GM12878 (cell line): ENCODE results near the gene NELFB. TPM values are rescaled to one million over a fixed set of nuclear protein-coding genes. Genes with fewer than 3 reads are reported as not detected.

Experiments
- ATAC-seq: fragments of 200-7000 bp; cut with Tn5 transposase; 3 replicates; pipeline ENCODE4 v1.9.1; 2020; ENCODE audit warnings: mild to moderate bottlenecking, moderate library complexity
- BruUV-seq: library from RNA; stranded (reverse); fragments of 400-500 nt; replicated peaks from 2 replicates; lab custom pipeline; 2021; lab: Mats Ljungman, UMichigan
- CTCF ChIA-PET: fragments of 300-600 bp; sonication (Branson Sonifier 250); formaldehyde crosslinking; extraction: SDS; loops from one replicate; lab custom pipeline; 2021; ENCODE audit warnings: inconsistent platforms; lab: Yijun Ruan, JAX
- POLR2A ChIA-PET: fragments of 350-600 bp; formaldehyde crosslinking; extraction: SDS; loops from one replicate; lab custom pipeline; 2021; ENCODE audit warnings: inconsistent platforms; lab: Charles Lee
- RAD21 ChIA-PET: fragments of 300-600 bp; sonication (Branson Sonifier 250); formaldehyde crosslinking; loops from one replicate; lab custom pipeline; 2023; ENCODE audit warnings: antibody characterized with exemption; ENCODE audit not compliant: unreplicated experiment; lab: Charles Lee
- SMC1A ChIA-PET: fragments of 300-600 bp; sonication (Branson Sonifier 250); formaldehyde crosslinking; loops from one replicate; lab custom pipeline; 2023; ENCODE audit not compliant: unreplicated experiment, uncharacterized antibody; lab: Charles Lee
- DNase-seq: peaks from one replicate; pipeline ENCODE4 v3.0.0-alpha.2; 2011; ENCODE audit warnings: low read depth, low spot score
- FAIRE-seq: peaks from 3 replicates; lab custom pipeline; 2011; peaks lifted over from hg19 to GRCh38; lab: Jason Lieb, UNC
- H2AFZ ChIP-seq: 2 replicates; pipeline ENCODE4 v1.6.0; 2011; ENCODE audit warnings: low read depth, low read length, control low read depth; ENCODE audit not compliant: control insufficient read depth
- H3K27ac ChIP-seq: 2 replicates; pipeline ENCODE4 v1.5.1; 2011; ENCODE audit warnings: control low read depth; ENCODE audit not compliant: control insufficient read depth, insufficient read depth
- H3K27me3 ChIP-seq, 2 experiments: replicated peaks in 1 of 2; 2 replicates each; pipeline versions ENCODE4 v1.6.0 to v1.6.1; 2011; ENCODE audit warnings: low read length in 1 of 2; ENCODE audit not compliant: control insufficient read depth in 2 of 2, insufficient read depth in 2 of 2
- H3K36me3 ChIP-seq, 2 experiments: 2 replicates each; pipeline ENCODE4 v1.5.1; 2011; ENCODE audit warnings: low read length in 1 of 2; ENCODE audit not compliant: control insufficient read depth in 2 of 2, insufficient read depth in 2 of 2
- H3K4me1 ChIP-seq: 2 replicates; pipeline ENCODE4 v1.6.1; 2011; ENCODE audit warnings: mild to moderate bottlenecking, low read length, moderate library complexity, mixed read lengths; ENCODE audit not compliant: control insufficient read depth, insufficient read depth
- H3K4me2 ChIP-seq: 2 replicates; pipeline ENCODE4 v1.6.0; 2011; ENCODE audit warnings: control low read depth; ENCODE audit not compliant: control insufficient read depth, insufficient read depth
- H3K4me3 ChIP-seq: fragments of 200-600 bp; sonication (generic); 2 replicates; pipeline ENCODE4 v1.5.1; 2016
- H3K79me2 ChIP-seq: 2 replicates; pipeline ENCODE4 v1.6.0; 2011; ENCODE audit warnings: low read length; ENCODE audit not compliant: control insufficient read depth, insufficient read depth
- H3K9ac ChIP-seq: 2 replicates; pipeline ENCODE4 v1.8.0; 2011; ENCODE audit warnings: low read length, control low read depth, mixed read lengths; ENCODE audit not compliant: control insufficient read depth, insufficient read depth
- H3K9me3 ChIP-seq: replicated peaks from 3 replicates; pipeline ENCODE4 v1.5.1; 2011; ENCODE audit warnings: mild to moderate bottlenecking, low read length; ENCODE audit not compliant: control insufficient read depth, insufficient read depth
- H4K20me1 ChIP-seq: 2 replicates; pipeline ENCODE4 v1.6.0; 2011; ENCODE audit not compliant: control insufficient read depth, insufficient read depth
- CBX5 ChIP-seq: sonication (generic); IDR thresholded peaks from 2 replicates; pipeline ENCODE4 v1.6.1; 2016; ENCODE audit warnings: low read depth, moderate library complexity, mild to moderate bottlenecking, inconsistent platforms
- MEF2B ChIP-seq: fragments of 450-650 bp; IDR thresholded peaks from 2 replicates; pipeline ENCODE4 v1.6.1; 2018; ENCODE audit warnings: mild to moderate bottlenecking, moderate library complexity; ENCODE audit not compliant: partially characterized antibody, poor library complexity, severe bottlenecking
- NR2F1 ChIP-seq: fragments of 450-650 bp; conservative IDR thresholded peaks from 2 replicates; pipeline ENCODE4 v1.6.1; 2017; ENCODE audit warnings: mild to moderate bottlenecking
- SMARCA5 ChIP-seq: fragments of 450-650 bp; IDR thresholded peaks from 2 replicates; pipeline ENCODE4 v1.6.1; 2017; ENCODE audit warnings: mild to moderate bottlenecking
- SPI1 ChIP-seq: IDR thresholded peaks from 2 replicates; pipeline ENCODE4 v1.6.1; 2011; ENCODE audit warnings: low read depth, mild to moderate bottlenecking, low read length, moderate library complexity, borderline replicate concordance; ENCODE audit not compliant: insufficient read depth
- WGBS: methylation state at CpG from one replicate; pipeline ENCODE4 v1.1.6; 2016; ENCODE audit warnings: low lambda C conversion rate; ENCODE audit not compliant: insufficient replicate concordance, insufficient coverage; ENCODE audit errors: missing lambda C conversion rate; 5-methylcytosine and 5-hydroxymethylcytosine counted together
- in situ Hi-C: fragments of 300-500 bp; cut with MboI; formaldehyde crosslinking; loops from 9 replicates; pipeline ENCODE4 v1.14.3; 2018; ENCODE audit warnings: mixed read lengths
- intact Hi-C: fragments of 100-400 bp; cut with micrococcal nuclease; formaldehyde crosslinking; loops from one replicate; pipeline ENCODE4 v1.14.2; 2022; ENCODE audit not compliant: unreplicated experiment
- polyA plus RNA-seq, 11 experiments: library from polyadenylated mRNA; depleted of rRNA in 4 of 11; unstranded in 6 of 11; stranded (reverse) in 5 of 11; fragments of >200 nt; fragmentation: Nextera tagmentation in 4 of 11; fragmentation: Illumina TruSeq in 1 of 11; extraction: Ambion mirVana in 4 of 11; extraction: Trizol in 1 of 11; gene quantifications; 1 replicate in 1 of 11; 2 replicates in 10 of 11; pipeline versions ENCODE4 v1.2.1 to v1.2.3, GENCODE V29; 2011 to 2016; ENCODE audit warnings: inconsistent platforms in 2 of 11, missing spikeins in 2 of 11, low read depth in 1 of 11
- total RNA-seq, 4 experiments: library from RNA; depleted of rRNA in 3 of 4; stranded (reverse); fragments of >200 nt in 3 of 4; fragmentation: Illumina TruSeq in 1 of 4; extraction: Trizol in 1 of 4; gene quantifications; 2 replicates each; pipeline versions ENCODE4 v1.2.1 to v1.2.3, GENCODE V29; 2013 to 2021
- TF ChIP-seq, protein P1 (sequence below): IDR thresholded peaks from 2 replicates; pipeline ENCODE4 v1.6.1; 2012; ENCODE audit warnings: low read length, inconsistent platforms
- TF ChIP-seq, protein P2 (sequence below): IDR thresholded peaks from 2 replicates; pipeline ENCODE4 v1.6.1; 2011; ENCODE audit warnings: mild to moderate bottlenecking, low read depth, low read length, moderate library complexity; ENCODE audit not compliant: insufficient replicate concordance
- TF ChIP-seq, protein P3 (sequence below): fragments of 450-650 bp; IDR thresholded peaks from 2 replicates; pipeline ENCODE4 v1.6.1; 2016; ENCODE audit warnings: mild to moderate bottlenecking
- TF ChIP-seq, protein P4 (sequence below): IDR thresholded peaks from 2 replicates; pipeline ENCODE4 v1.6.1; 2011; ENCODE audit warnings: borderline replicate concordance, low read depth, mild to moderate bottlenecking, moderate library complexity, low read length; ENCODE audit not compliant: insufficient read depth, poor library complexity, severe bottlenecking
- TF ChIP-seq, protein P5 (sequence below): fragments of 450-650 bp; IDR thresholded peaks from 2 replicates; pipeline ENCODE4 v1.6.1; 2017; ENCODE audit warnings: mild to moderate bottlenecking, moderate library complexity

The NELFB gene
- total and polyA plus RNA-seq, 10 of the 15 experiments (the other 5 are each of a cell fraction or from before 2014, with no cell fraction given), result 0.19 to 63.4 (median 30.9) TPM

DNA sequence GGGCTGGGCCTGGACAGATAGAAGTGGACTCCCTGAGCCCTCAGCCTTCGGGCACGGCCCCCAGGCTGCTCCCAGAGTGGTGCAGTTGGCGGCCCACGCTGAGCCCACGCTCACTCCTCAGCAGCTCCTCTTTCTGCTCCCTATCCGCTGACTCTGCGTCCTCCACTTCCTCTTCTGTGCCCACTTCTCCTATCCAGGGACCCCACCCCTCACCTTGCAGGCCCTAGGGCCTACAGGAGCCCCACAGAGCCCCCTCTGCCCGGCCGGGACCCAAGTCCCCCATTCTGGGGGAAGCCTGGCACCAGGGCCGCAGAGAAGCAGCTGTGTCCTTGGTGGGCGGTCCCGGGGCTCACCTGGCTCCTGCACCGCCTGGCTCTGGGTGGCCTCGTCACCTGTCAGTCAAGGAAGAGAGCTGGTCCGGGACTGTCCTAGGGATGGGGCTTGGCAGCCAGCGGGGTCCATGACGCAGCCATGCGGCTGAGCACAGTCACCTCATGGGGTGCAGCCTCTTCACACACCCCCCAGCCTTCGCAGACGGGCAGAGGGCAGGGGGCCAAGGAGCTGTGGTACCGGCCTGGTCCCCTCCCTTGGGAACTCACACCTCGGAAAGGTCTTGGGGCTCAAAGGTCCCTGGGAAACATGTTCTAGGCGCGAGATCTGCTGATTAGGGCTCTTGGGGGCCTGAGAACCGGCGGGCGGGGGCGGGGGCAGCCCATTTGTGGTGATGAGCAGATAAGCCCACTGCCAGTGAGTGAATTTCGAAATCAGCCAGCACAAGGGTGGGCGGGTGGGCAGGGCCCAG, 52.3 kb downstream of the NELFB start:
- no peak overlapping the region for H2AFZ ChIP-seq
- POLR2A ChIA-PET, result interaction anchor here (2.0 kb wide), 1 partner anchor 9 kb away, joined by 6 read pairs; no protein-coding TSS in a partner anchor
- peaks cover 16% of the 10 kb centered on the region for H3K4me1 ChIP-seq
- SMC1A ChIA-PET, result interaction anchor here (0.6 kb wide), 1 partner anchor 150 kb away, joined by 3 read pairs; no protein-coding TSS in a partner anchor
- DNase-seq, result no peak
- H3K27me3 ChIP-seq, result no peaks in the 10 kb centered on the region
- intact Hi-C loops (no loop called here), in situ Hi-C loops (no loop called here)
- TF ChIP-seq, protein P1, sequence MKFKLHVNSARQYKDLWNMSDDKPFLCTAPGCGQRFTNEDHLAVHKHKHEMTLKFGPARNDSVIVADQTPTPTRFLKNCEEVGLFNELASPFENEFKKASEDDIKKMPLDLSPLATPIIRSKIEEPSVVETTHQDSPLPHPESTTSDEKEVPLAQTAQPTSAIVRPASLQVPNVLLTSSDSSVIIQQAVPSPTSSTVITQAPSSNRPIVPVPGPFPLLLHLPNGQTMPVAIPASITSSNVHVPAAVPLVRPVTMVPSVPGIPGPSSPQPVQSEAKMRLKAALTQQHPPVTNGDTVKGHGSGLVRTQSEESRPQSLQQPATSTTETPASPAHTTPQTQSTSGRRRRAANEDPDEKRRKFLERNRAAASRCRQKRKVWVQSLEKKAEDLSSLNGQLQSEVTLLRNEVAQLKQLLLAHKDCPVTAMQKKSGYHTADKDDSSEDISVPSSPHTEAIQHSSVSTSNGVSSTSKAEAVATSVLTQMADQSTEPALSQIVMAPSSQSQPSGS, result no peak
- TF ChIP-seq SMARCA5, result no peak
- TF ChIP-seq MEF2B, result peak; percentile 79
- TF ChIP-seq, protein P2, sequence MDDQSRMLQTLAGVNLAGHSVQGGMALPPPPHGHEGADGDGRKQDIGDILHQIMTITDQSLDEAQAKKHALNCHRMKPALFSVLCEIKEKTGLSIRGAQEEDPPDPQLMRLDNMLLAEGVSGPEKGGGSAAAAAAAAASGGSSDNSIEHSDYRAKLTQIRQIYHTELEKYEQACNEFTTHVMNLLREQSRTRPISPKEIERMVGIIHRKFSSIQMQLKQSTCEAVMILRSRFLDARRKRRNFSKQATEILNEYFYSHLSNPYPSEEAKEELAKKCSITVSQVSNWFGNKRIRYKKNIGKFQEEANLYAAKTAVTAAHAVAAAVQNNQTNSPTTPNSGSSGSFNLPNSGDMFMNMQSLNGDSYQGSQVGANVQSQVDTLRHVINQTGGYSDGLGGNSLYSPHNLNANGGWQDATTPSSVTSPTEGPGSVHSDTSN, result peak; percentile 51
- TF ChIP-seq, protein P3, sequence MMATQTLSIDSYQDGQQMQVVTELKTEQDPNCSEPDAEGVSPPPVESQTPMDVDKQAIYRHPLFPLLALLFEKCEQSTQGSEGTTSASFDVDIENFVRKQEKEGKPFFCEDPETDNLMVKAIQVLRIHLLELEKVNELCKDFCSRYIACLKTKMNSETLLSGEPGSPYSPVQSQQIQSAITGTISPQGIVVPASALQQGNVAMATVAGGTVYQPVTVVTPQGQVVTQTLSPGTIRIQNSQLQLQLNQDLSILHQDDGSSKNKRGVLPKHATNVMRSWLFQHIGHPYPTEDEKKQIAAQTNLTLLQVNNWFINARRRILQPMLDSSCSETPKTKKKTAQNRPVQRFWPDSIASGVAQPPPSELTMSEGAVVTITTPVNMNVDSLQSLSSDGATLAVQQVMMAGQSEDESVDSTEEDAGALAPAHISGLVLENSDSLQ, result peak; percentile 90
- TF ChIP-seq, protein P4, sequence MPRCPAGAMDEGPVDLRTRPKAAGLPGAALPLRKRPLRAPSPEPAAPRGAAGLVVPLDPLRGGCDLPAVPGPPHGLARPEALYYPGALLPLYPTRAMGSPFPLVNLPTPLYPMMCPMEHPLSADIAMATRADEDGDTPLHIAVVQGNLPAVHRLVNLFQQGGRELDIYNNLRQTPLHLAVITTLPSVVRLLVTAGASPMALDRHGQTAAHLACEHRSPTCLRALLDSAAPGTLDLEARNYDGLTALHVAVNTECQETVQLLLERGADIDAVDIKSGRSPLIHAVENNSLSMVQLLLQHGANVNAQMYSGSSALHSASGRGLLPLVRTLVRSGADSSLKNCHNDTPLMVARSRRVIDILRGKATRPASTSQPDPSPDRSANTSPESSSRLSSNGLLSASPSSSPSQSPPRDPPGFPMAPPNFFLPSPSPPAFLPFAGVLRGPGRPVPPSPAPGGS, result peak; percentile 15
- 0 out of 2 replicates have a peak, but pooled peaks have one; percentile 19 for TF ChIP-seq SPI1
- 0 out of 2 replicates have a peak, but pooled peaks have one; percentile 24 for TF ChIP-seq NR2F1
- TF ChIP-seq, protein P5, sequence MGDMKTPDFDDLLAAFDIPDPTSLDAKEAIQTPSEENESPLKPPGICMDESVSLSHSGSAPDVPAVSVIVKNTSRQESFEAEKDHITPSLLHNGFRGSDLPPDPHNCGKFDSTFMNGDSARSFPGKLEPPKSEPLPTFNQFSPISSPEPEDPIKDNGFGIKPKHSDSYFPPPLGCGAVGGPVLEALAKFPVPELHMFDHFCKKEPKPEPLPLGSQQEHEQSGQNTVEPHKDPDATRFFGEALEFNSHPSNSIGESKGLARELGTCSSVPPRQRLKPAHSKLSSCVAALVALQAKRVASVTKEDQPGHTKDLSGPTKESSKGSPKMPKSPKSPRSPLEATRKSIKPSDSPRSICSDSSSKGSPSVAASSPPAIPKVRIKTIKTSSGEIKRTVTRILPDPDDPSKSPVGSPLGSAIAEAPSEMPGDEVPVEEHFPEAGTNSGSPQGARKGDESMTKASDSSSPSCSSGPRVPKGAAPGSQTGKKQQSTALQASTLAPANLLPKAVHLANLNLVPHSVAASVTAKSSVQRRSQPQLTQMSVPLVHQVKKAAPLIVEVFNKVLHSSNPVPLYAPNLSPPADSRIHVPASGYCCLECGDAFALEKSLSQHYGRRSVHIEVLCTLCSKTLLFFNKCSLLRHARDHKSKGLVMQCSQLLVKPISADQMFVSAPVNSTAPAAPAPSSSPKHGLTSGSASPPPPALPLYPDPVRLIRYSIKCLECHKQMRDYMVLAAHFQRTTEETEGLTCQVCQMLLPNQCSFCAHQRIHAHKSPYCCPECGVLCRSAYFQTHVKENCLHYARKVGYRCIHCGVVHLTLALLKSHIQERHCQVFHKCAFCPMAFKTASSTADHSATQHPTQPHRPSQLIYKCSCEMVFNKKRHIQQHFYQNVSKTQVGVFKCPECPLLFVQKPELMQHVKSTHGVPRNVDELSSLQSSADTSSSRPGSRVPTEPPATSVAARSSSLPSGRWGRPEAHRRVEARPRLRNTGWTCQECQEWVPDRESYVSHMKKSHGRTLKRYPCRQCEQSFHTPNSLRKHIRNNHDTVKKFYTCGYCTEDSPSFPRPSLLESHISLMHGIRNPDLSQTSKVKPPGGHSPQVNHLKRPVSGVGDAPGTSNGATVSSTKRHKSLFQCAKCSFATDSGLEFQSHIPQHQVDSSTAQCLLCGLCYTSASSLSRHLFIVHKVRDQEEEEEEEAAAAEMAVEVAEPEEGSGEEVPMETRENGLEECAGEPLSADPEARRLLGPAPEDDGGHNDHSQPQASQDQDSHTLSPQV, result no peak
- TF ChIP-seq CBX5, result no peak
- H3K9ac ChIP-seq, result no peak overlapping the region
- no peaks in the 10 kb centered on the region for H3K36me3 ChIP-seq
- BruUV-seq, result no TSS peak
- H3K9me3 ChIP-seq, result no peaks in the 10 kb centered on the region
- no peak for FAIRE-seq
- 14% methylated on average over 30 of the region's 30 CpGs for whole genome bisulfite sequencing
- CTCF ChIA-PET, result no interaction called here
- H4K20me1 ChIP-seq, result no peaks in the 10 kb centered on the region
- no peak for ATAC-seq
- no peaks in the 10 kb centered on the region for H3K79me2 ChIP-seq
- RAD21 ChIA-PET, result no interaction called here
- H3K4me2 ChIP-seq, result no peak overlapping the region
- H3K4me3 ChIP-seq, result no peak overlapping the region
- no peak overlapping the region for H3K27ac ChIP-seq
